SK-N-SH treated with all-trans-retinoic acid at 6 μM for 48 hours (cell line): ENCODE data around the gene FAF1.

Experiments
- BACH2 ChIP-seq: fragments of 250-450 bp; sonication (Bioruptor Pico); IDR thresholded peaks from 2 replicates; pipeline ENCODE4 v1.9.0; 2021; ENCODE audit warnings: mild to moderate bottlenecking, borderline replicate concordance
- CSDC2 ChIP-seq: fragments of 250-450 bp; sonication (Bioruptor Pico); IDR thresholded peaks from 2 replicates; pipeline ENCODE4 v1.5.0; 2020; ENCODE audit warnings: mild to moderate bottlenecking, moderate library complexity
- GLIS3 ChIP-seq: fragments of 250-450 bp; sonication (Bioruptor Pico); IDR thresholded peaks from 2 replicates; pipeline ENCODE4 v1.5.0; 2020; ENCODE audit warnings: mild to moderate bottlenecking, moderate library complexity
- ISL1 ChIP-seq: fragments of 250-450 bp; sonication (Bioruptor Pico); IDR thresholded peaks from 2 replicates; pipeline ENCODE4 v2.1.2; 2022; ENCODE audit warnings: mild to moderate bottlenecking, moderate library complexity
- OSR1 ChIP-seq: fragments of 250-450 bp; sonication (Bioruptor Pico); IDR thresholded peaks from 2 replicates; pipeline ENCODE4 v1.8.0; 2022; ENCODE audit warnings: moderate library complexity, mild to moderate bottlenecking, inconsistent platforms
- RARB ChIP-seq: fragments of 250-450 bp; sonication (Bioruptor Pico); IDR thresholded peaks from 2 replicates; pipeline ENCODE4 v1.8.0; 2021; ENCODE audit warnings: mild to moderate bottlenecking, moderate library complexity
- ZFP30 ChIP-seq: fragments of 450-650 bp; formaldehyde crosslinking; IDR thresholded peaks from 2 replicates; pipeline ENCODE4 v1.5.0; 2022; ENCODE audit warnings: mild to moderate bottlenecking, moderate library complexity
- ZNF565 ChIP-seq: fragments of 450-650 bp; formaldehyde crosslinking; conservative IDR thresholded peaks from 2 replicates; pipeline ENCODE4 v1.5.0; 2020; ENCODE audit warnings: low read depth, mild to moderate bottlenecking, moderate library complexity
- TF ChIP-seq, protein P1 (sequence below): fragments of 250-450 bp; sonication (Bioruptor Pico); IDR thresholded peaks from 2 replicates; pipeline ENCODE4 v1.5.1; 2021; ENCODE audit warnings: mild to moderate bottlenecking, moderate library complexity
- TF ChIP-seq, protein P2 (sequence below): fragments of 250-450 bp; sonication (Bioruptor Pico); IDR thresholded peaks from 2 replicates; pipeline ENCODE4 v1.8.0; 2020; ENCODE audit warnings: mild to moderate bottlenecking, moderate library complexity, borderline replicate concordance
- TF ChIP-seq, protein P3 (sequence below): fragments of 250-450 bp; sonication (Bioruptor Pico); IDR thresholded peaks from 2 replicates; pipeline ENCODE4 v1.5.1; 2020; ENCODE audit warnings: low read depth, mild to moderate bottlenecking, moderate library complexity

DNA sequence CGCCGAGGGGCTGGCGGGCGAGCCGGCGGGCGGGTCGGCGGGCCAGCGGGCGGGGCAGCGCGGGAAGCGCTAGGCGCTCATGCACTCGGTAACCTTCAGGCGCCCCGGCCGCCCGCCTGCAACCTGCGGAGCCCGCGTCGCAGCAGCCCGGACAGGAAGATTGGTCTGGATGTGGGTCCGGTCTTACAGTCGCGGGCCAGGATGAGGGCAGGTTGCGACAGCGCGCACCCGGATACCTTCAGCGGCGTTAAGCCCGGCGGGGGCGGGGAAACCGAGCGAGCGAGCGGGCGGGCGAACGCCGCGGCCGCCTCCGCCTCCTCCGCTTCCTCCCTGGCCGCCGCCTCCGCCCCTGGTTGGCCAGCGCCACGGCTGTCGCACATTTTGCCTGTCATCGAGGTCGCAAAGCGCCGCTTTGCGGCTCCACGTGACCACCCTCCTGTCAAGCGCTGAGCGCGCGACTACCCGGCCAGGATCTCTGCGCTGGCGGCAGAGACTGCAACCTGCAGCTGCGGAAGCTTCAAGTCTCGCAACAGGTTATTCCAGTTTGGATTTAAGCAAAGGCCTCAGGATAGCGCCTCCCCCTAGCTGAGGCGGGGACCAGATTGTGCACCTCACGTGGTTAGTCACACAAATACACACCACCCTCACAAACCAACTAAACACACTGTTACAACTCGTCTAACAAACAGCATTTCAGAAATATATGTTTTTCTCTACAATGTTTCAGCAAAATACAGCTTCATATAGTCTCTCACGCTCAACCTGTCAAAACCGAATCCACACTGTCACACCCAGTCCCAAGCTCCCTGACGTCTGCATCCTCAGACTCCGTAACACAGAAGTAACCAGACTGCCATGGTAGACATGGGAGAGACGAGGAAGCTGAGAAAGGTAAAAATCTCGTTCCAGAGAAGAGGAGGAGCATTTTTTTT lies at the start of gene FAF1:
- no peak for TF ChIP-seq BACH2 (CRISPR knock-in tag)
- no peak for TF ChIP-seq RARB
- TF ChIP-seq ISL1 (CRISPR knock-in tag) = no peak
- TF ChIP-seq OSR1 = no peak
- no peak for TF ChIP-seq GLIS3
- TF ChIP-seq, protein P1, sequence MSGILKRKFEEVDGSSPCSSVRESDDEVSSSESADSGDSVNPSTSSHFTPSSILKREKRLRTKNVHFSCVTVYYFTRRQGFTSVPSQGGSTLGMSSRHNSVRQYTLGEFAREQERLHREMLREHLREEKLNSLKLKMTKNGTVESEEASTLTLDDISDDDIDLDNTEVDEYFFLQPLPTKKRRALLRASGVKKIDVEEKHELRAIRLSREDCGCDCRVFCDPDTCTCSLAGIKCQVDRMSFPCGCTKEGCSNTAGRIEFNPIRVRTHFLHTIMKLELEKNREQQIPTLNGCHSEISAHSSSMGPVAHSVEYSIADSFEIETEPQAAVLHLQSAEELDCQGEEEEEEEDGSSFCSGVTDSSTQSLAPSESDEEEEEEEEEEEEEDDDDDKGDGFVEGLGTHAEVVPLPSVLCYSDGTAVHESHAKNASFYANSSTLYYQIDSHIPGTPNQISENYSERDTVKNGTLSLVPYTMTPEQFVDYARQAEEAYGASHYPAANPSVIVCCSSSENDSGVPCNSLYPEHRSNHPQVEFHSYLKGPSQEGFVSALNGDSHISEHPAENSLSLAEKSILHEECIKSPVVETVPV (CRISPR knock-in tag) = no peak
- no peak for TF ChIP-seq ZFP30
- TF ChIP-seq CSDC2 = no peak
- TF ChIP-seq, protein P2, sequence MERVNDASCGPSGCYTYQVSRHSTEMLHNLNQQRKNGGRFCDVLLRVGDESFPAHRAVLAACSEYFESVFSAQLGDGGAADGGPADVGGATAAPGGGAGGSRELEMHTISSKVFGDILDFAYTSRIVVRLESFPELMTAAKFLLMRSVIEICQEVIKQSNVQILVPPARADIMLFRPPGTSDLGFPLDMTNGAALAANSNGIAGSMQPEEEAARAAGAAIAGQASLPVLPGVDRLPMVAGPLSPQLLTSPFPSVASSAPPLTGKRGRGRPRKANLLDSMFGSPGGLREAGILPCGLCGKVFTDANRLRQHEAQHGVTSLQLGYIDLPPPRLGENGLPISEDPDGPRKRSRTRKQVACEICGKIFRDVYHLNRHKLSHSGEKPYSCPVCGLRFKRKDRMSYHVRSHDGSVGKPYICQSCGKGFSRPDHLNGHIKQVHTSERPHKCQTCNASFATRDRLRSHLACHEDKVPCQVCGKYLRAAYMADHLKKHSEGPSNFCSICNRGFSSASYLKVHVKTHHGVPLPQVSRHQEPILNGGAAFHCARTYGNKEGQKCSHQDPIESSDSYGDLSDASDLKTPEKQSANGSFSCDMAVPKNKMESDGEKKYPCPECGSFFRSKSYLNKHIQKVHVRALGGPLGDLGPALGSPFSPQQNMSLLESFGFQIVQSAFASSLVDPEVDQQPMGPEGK = no peak
- TF ChIP-seq, protein P3, sequence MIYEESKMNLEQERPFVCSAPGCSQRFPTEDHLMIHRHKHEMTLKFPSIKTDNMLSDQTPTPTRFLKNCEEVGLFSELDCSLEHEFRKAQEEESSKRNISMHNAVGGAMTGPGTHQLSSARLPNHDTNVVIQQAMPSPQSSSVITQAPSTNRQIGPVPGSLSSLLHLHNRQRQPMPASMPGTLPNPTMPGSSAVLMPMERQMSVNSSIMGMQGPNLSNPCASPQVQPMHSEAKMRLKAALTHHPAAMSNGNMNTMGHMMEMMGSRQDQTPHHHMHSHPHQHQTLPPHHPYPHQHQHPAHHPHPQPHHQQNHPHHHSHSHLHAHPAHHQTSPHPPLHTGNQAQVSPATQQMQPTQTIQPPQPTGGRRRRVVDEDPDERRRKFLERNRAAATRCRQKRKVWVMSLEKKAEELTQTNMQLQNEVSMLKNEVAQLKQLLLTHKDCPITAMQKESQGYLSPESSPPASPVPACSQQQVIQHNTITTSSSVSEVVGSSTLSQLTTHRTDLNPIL (CRISPR knock-in tag) = no peak
- TF ChIP-seq ZNF565 (CRISPR knock-in tag) = no peak
